Measurements from ENCODE around the gene GH2.

GH2 gene

GRCh38 chr17:63841350-63842172 lies 40.2 kb downstream of the GH2 start:
- DNase-seq (ENCODE audit: low read depth in 2 of 2): no peak

GRCh38 chr17:63840591-63841349 lies 41.0 kb downstream of the GH2 start:
- no peak for DNase-seq (ENCODE audit: low read depth in 2 of 2)

GRCh38 chr17:63838631-63839171 lies 43.0 kb downstream of the GH2 start:
- DNase-seq (ENCODE audit: low read depth in 2 of 2): peak; percentile 68

- DNase-seq (ENCODE audit: low read depth in 2 of 2): no peak
Observed at GRCh38 chr17:63837962-63838600, 43.7 kb downstream of the GH2 start.

- no peak for DNase-seq (ENCODE audit: low read depth in 2 of 2)
Observed at GRCh38 chr17:63837480-63837879, 44.3 kb downstream of the GH2 start.

GRCh38 chr17:63836811-63837210 lies 44.9 kb downstream of the GH2 start:
- DNase-seq (ENCODE audit: low read depth in 2 of 2): no peak

- DNase-seq (ENCODE audit: low read depth in 2 of 2): no peak
Observed at GRCh38 chr17:63835167-63835720, 46.5 kb downstream of the GH2 start.

- peak; percentile 20 to 24 for DNase-seq (ENCODE audit: low read depth in 2 of 2)
Observed at GRCh38 chr17:63834431-63835166, 47.1 kb downstream of the GH2 start.

GRCh38 chr17:63833741-63834373 lies 47.9 kb downstream of the GH2 start:
- no peak for DNase-seq (ENCODE audit: low read depth in 2 of 2)

GRCh38 chr17:63833026-63833740 lies 48.6 kb downstream of the GH2 start:
- DNase-seq (ENCODE audit: low read depth in 2 of 2): no peak

- DNase-seq (ENCODE audit: low read depth in 2 of 2): no peak
Observed at GRCh38 chr17:63832455-63832854, 49.3 kb downstream of the GH2 start.

- DNase-seq (ENCODE audit: low read depth in 2 of 2): no peak
Observed at GRCh38 chr17:63832014-63832413, 49.7 kb downstream of the GH2 start.

GRCh38 chr17:63831505-63831904 lies 50.2 kb downstream of the GH2 start:
- DNase-seq (ENCODE audit: low read depth in 2 of 2): no peak

- DNase-seq (ENCODE audit: low read depth in 2 of 2): no peak
Observed at GRCh38 chr17:63830904-63831491, 50.7 kb downstream of the GH2 start.

- no peak for DNase-seq (ENCODE audit: low read depth in 2 of 2)
Observed at GRCh38 chr17:63830278-63830677, 51.5 kb downstream of the GH2 start.
